Transverse colon (tissue), 4 donors: ENCODE results near the gene ACTR3C.

ENCODE experiments used
- POLR2AphosphoS5 ChIP-seq, 3 donors: sonication (generic); formaldehyde crosslinking; IDR thresholded peaks; one replicate each; pipeline ENCODE4 v1.6.1; 2016; ENCODE audit warnings: antibody characterized with exemption in 3 of 3
- TF ChIP-seq, protein P1 (sequence below), 5 experiments: fragments of 200-600 bp in 3 of 5; fragments of 450-650 bp in 2 of 5; sonication (generic) in 3 of 5; IDR thresholded peaks; 1 replicate in 2 of 5; 2 replicates in 3 of 5; pipeline ENCODE4 v1.5.1; 2016 to 2017; ENCODE audit warnings: antibody characterized with exemption in 5 of 5, inconsistent platforms in 3 of 5, mild to moderate bottlenecking in 2 of 5, moderate library complexity in 1 of 5

- no peak for TF ChIP-seq POLR2AphosphoS5 (IDR thresholded peaks at IDR 0.05)
- TF ChIP-seq, protein P1, sequence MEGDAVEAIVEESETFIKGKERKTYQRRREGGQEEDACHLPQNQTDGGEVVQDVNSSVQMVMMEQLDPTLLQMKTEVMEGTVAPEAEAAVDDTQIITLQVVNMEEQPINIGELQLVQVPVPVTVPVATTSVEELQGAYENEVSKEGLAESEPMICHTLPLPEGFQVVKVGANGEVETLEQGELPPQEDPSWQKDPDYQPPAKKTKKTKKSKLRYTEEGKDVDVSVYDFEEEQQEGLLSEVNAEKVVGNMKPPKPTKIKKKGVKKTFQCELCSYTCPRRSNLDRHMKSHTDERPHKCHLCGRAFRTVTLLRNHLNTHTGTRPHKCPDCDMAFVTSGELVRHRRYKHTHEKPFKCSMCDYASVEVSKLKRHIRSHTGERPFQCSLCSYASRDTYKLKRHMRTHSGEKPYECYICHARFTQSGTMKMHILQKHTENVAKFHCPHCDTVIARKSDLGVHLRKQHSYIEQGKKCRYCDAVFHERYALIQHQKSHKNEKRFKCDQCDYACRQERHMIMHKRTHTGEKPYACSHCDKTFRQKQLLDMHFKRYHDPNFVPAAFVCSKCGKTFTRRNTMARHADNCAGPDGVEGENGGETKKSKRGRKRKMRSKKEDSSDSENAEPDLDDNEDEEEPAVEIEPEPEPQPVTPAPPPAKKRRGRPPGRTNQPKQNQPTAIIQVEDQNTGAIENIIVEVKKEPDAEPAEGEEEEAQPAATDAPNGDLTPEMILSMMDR (IDR thresholded peaks at IDR 0.05): no peak
Measured at GRCh38 chr7:150357771-150358427, 34.6 kb upstream of the ACTR3C start.
